ENCODE measurements around the gene AP4S1. TPM values are rescaled to one million over a fixed set of nuclear protein-coding genes. Genes with fewer than 3 reads are reported as not detected.

Gene AP4S1
- total RNA-seq, 1 experiment from 2014 or later = 7.8 TPM

DNA sequence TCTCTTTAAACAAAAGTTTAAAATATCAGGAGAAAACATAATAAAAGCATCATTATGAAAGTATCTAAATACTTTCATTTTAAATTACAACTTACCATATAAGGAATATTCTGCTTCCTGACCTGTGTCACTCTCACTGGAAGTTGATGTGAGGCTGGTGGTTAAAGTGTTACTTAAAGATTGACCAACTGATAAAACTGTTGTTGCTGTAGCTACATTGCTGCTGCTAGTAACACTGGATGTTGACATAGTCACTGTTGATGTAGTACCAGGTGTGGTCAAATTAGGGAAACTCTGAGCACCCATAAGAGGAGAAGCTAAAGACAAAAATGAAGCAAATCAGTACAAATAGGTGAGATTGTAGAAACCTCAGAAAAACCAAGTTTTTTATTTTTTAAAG is 102.2 kb downstream of the AP4S1 start:
- peaks cover 76% of the 10 kb centered on the region for H3K36me3 ChIP-seq (ENCODE audit: insufficient read depth, low read length)
- H3K79me2 ChIP-seq (ENCODE audit: low read length) = peaks cover 60% of the 10 kb centered on the region
- no peak overlapping the region for H2AFZ ChIP-seq (ENCODE audit: low read length)
- peak overlapping the region; percentile 69; the same call in 1 of the 2 replicates for H3K27ac ChIP-seq (ENCODE audit: low read length)
- no peak overlapping the region for H3K4me2 ChIP-seq (ENCODE audit: low read depth, low read length, poor library complexity, severe bottlenecking)
- no peaks in the 10 kb centered on the region for H4K20me1 ChIP-seq (ENCODE audit: insufficient read depth, low read depth, low read length)
- no peaks in the 10 kb centered on the region for H3K9me3 ChIP-seq (ENCODE audit: low read length)
- no peak for DNase-seq
- peaks cover 38% of the 10 kb centered on the region for H3K4me1 ChIP-seq (ENCODE audit: low read length)
- no peak overlapping the region for H3K4me3 ChIP-seq (ENCODE audit: low read length)
- no peaks in the 10 kb centered on the region for H3K27me3 ChIP-seq (ENCODE audit: low read length)
- H3K9ac ChIP-seq (ENCODE audit: low read length) = no peak overlapping the region
- no peaks in the 10 kb centered on the region for H3K9me2 ChIP-seq (replicated peaks; ENCODE audit: insufficient read depth, low read length)

DNA sequence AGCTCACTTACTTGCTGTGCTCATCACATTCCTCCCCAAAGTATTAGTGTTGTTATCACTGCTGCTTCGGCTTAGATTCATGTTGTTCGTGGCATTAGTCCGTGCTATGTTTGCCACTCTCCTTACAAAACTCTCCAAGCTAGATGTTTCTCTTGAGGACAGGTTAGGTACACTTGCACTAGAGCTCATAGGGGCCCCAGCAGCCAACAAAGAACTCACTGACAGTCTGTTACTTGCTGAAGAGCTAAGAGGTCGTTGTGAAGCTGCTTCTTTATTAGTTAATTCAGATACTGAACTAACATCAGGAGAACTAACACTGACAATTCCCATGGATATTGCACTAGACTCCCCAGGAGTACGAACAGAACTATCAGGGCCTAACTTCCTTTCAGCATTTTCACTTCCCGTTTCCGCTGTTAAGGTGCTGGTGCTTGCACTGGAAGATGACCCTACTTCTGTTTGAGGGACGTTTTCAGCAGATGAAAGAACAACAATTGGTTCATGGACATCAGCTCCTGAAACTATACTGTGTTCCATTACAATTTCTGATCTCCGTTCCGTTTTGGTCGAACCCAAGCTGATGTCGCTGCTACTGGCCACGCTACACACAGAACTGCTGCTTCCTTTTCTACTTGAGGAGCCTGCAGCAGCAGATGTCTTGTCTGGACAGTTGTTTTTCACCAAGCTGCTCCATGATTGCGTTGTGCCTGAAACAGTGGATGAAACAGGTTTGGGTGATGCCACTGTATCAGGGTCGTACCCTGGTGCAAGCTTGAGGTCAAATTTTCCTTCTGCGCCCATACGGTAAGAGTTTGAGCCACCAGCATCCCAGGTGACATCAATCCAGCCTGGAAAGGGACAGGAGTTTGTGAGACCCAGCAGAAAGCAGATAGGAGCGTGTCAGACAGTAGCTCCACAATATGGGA is 103.4 kb downstream of the AP4S1 start:
- Histone ChIP-seq H3K36me3 (ENCODE audit: insufficient read depth, low read length) (peaks cover 76% of the 10 kb centered on the region), H3K9ac (ENCODE audit: low read length) (peak overlapping the region; percentile 6; the same call in 1 of the 2 replicates), H2AFZ (ENCODE audit: low read length) (no peak overlapping the region), H3K27ac (ENCODE audit: low read length) (peak overlapping the region; percentile 69), H3K4me3 (ENCODE audit: low read length) (no peak overlapping the region), H3K9me2 (replicated peaks; ENCODE audit: insufficient read depth, low read length) (no peaks in the 10 kb centered on the region), H3K79me2 (ENCODE audit: low read length) (peaks cover 63% of the 10 kb centered on the region), H3K4me1 (ENCODE audit: low read length) (peaks cover 38% of the 10 kb centered on the region), H4K20me1 (ENCODE audit: insufficient read depth, low read depth, low read length) (no peaks in the 10 kb centered on the region), H3K9me3 (ENCODE audit: low read length) (no peaks in the 10 kb centered on the region), H3K27me3 (ENCODE audit: low read length) (no peaks in the 10 kb centered on the region), H3K4me2 (ENCODE audit: low read depth, low read length, poor library complexity, severe bottlenecking) (peak overlapping the region; percentile 37)
- DNase-seq = peak; percentile 89

DNA sequence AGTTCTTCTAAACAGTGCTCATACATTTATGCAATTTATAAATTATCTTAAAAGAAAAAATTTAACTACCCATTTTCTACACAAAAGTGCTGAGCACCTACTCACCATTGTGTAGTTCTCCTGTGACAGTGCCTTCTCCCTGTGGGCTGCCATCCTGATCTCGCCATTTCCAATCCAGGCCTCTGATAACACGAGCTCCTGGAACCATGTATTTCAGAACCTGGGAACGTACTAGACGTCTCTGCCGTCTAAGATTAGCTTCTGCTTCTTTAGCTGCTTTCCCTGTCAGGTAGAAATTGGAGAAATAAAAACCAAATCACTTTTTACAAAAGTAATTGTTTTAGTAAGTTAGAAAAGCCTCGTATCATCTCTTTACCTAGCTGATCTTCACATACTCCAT is 107.7 kb downstream of the AP4S1 start:
- Histone ChIP-seq H2AFZ (ENCODE audit: low read length) (no peak overlapping the region), H3K4me2 (ENCODE audit: low read depth, low read length, poor library complexity, severe bottlenecking) (no peak overlapping the region), H3K27me3 (ENCODE audit: low read length) (no peaks in the 10 kb centered on the region), H3K4me3 (ENCODE audit: low read length) (no peak overlapping the region), H3K36me3 (ENCODE audit: insufficient read depth, low read length) (peaks cover 76% of the 10 kb centered on the region), H3K9me3 (ENCODE audit: low read length) (no peaks in the 10 kb centered on the region), H3K79me2 (ENCODE audit: low read length) (peaks cover 53% of the 10 kb centered on the region), H3K9me2 (replicated peaks; ENCODE audit: insufficient read depth, low read length) (no peaks in the 10 kb centered on the region), H3K9ac (ENCODE audit: low read length) (no peak overlapping the region), H3K4me1 (ENCODE audit: low read length) (peaks cover 37% of the 10 kb centered on the region), H4K20me1 (ENCODE audit: insufficient read depth, low read depth, low read length) (no peaks in the 10 kb centered on the region), H3K27ac (ENCODE audit: low read length) (no peak overlapping the region)
- no peak for DNase-seq

DNA sequence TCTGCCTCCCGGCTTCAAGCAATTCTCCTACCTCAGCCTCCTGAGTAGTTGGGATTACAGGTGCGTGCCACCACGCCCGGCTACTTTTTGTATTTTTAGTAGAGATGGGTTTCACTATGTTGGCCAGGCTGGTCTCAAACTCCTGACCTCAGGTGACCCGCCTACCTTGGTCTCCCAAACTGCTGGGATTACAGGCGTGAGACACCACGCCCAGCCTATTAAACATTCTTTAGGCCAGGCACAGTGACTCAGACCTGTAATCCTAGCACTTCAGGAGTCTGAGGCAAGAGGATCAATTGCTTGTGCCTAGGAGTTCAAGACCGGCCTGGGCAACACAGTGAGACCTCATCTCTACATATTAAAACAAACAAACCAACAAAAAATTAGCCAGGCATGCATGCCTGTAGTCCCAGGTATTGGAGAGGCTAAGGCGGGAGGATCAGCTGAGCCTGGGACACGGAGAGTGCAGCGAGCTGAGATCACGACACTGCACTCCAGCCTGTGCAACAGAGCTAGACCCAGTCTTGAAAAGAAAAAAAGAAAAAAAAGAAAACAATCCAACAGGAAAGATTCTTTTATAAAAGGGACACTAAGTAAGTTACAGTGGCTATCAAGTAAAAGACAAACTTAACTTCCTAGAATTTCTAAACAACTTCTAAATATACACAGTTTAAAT is 111.9 kb downstream of the AP4S1 start:
- H3K4me3 ChIP-seq (ENCODE audit: low read length) = no peak overlapping the region
- no peaks in the 10 kb centered on the region for H3K4me1 ChIP-seq (ENCODE audit: low read length)
- no peaks in the 10 kb centered on the region for H3K27me3 ChIP-seq (ENCODE audit: low read length)
- no peaks in the 10 kb centered on the region for H3K9me3 ChIP-seq (ENCODE audit: low read length)
- DNase-seq = no peak
- H3K4me2 ChIP-seq (ENCODE audit: low read depth, low read length, poor library complexity, severe bottlenecking) = no peak overlapping the region
- no peaks in the 10 kb centered on the region for H3K9me2 ChIP-seq (replicated peaks; ENCODE audit: insufficient read depth, low read length)
- H3K9ac ChIP-seq (ENCODE audit: low read length) = no peak overlapping the region
- peaks cover 47% of the 10 kb centered on the region for H3K79me2 ChIP-seq (ENCODE audit: low read length)
- no peaks in the 10 kb centered on the region for H4K20me1 ChIP-seq (ENCODE audit: insufficient read depth, low read depth, low read length)
- H3K27ac ChIP-seq (ENCODE audit: low read length) = no peak overlapping the region
- no peak overlapping the region for H2AFZ ChIP-seq (ENCODE audit: low read length)
- H3K36me3 ChIP-seq (ENCODE audit: insufficient read depth, low read length) = peaks cover 77% of the 10 kb centered on the region

DNA sequence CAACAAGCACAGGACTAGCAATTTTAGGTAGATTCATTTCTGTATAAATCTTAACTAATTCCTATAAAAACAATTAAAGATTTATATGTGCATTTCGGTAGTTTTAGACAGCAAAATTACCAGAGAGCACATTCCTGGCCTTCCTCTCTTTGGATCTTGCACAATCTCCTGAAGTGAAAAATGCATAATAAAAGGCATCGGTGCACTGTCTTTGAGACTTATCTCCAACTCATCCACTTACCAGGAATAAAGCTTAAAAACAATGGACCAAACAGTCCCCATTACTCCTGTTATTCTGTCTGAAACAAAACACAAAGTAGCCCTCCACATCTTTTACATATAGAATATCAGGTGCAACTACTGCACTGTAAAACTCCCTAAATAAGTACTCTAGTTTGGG is 112.9 kb downstream of the AP4S1 start:
- Histone ChIP-seq H3K4me2 (ENCODE audit: low read depth, low read length, poor library complexity, severe bottlenecking) (no peak overlapping the region), H3K9ac (ENCODE audit: low read length) (no peak overlapping the region), H3K4me3 (ENCODE audit: low read length) (no peak overlapping the region), H3K36me3 (ENCODE audit: insufficient read depth, low read length) (peaks cover 72% of the 10 kb centered on the region), H3K27ac (ENCODE audit: low read length) (no peak overlapping the region), H3K4me1 (ENCODE audit: low read length) (no peaks in the 10 kb centered on the region), H3K9me2 (replicated peaks; ENCODE audit: insufficient read depth, low read length) (no peaks in the 10 kb centered on the region), H3K27me3 (ENCODE audit: low read length) (no peaks in the 10 kb centered on the region), H3K9me3 (ENCODE audit: low read length) (no peaks in the 10 kb centered on the region), H2AFZ (ENCODE audit: low read length) (no peak overlapping the region), H3K79me2 (ENCODE audit: low read length) (peaks cover 37% of the 10 kb centered on the region), H4K20me1 (ENCODE audit: insufficient read depth, low read depth, low read length) (no peaks in the 10 kb centered on the region)
- no peak for DNase-seq

DNA sequence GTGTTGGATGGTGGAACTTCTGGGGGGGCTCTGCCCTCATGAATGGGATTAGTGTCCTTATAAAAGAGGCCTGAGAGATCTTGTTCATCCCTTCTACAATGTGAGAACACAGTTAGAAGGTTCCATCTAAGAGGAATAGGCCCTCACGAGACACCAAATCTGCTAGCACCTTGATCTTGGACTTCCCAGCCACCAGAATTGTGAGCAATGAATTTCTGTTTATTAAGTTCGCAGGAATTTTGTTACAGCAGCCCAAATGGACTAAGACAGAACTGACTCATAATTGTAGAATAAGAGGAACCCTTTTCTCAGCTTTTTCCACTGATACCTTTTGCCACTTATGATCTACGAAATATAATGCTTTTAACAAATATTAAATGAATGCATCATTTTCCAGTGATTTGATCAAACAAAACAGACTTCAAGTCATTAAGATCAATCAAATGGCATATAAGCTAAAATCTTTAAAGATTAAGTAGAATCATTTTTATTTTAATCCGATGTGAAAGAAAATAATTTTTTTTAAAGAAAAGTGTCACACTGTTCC is 113.9 kb downstream of the AP4S1 start:
- no peak overlapping the region for H3K9ac ChIP-seq (ENCODE audit: low read length)
- H3K27ac ChIP-seq (ENCODE audit: low read length) = no peak overlapping the region
- peaks cover 38% of the 10 kb centered on the region for H3K79me2 ChIP-seq (ENCODE audit: low read length)
- no peaks in the 10 kb centered on the region for H3K9me2 ChIP-seq (replicated peaks; ENCODE audit: insufficient read depth, low read length)
- H3K4me1 ChIP-seq (ENCODE audit: low read length) = no peaks in the 10 kb centered on the region
- DNase-seq = no peak
- H3K27me3 ChIP-seq (ENCODE audit: low read length) = no peaks in the 10 kb centered on the region
- no peak overlapping the region for H3K4me3 ChIP-seq (ENCODE audit: low read length)
- no peak overlapping the region for H2AFZ ChIP-seq (ENCODE audit: low read length)
- H3K36me3 ChIP-seq (ENCODE audit: insufficient read depth, low read length) = peaks cover 72% of the 10 kb centered on the region
- no peaks in the 10 kb centered on the region for H3K9me3 ChIP-seq (ENCODE audit: low read length)
- no peak overlapping the region for H3K4me2 ChIP-seq (ENCODE audit: low read depth, low read length, poor library complexity, severe bottlenecking)
- no peaks in the 10 kb centered on the region for H4K20me1 ChIP-seq (ENCODE audit: insufficient read depth, low read depth, low read length)

DNA sequence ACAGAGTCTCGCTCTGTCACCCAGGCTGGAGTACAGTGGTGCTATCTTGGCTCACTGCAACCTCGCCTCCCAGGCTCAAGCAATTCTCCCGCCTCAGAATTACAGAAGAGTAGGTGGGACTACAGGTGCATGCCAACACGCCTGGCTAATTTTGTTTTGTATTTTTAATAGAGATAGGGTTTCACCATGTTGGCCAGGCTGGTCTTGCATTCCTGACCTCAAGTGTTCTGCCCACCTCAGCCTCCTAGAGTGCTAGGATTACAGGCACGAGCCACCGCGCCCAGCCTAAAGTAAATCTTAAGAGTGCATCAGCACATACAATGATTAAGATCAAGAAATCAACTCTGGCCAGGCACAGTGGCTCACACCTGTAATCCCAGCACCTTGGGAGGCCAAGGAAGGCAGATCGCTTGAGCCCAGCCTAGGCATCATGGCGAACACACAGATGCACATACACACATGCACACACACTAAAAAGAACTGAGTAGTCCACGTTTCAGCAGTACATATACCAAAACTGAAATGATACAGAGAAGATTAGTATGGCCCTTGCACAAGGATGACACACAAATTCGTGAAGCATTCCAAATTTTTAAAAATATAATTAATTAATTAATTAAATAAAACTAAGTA is 117.1 kb downstream of the AP4S1 start:
- no peaks in the 10 kb centered on the region for H4K20me1 ChIP-seq (ENCODE audit: insufficient read depth, low read depth, low read length)
- H3K4me1 ChIP-seq (ENCODE audit: low read length) = no peaks in the 10 kb centered on the region
- H3K4me2 ChIP-seq (ENCODE audit: low read depth, low read length, poor library complexity, severe bottlenecking) = no peak overlapping the region
- H2AFZ ChIP-seq (ENCODE audit: low read length) = no peak overlapping the region
- H3K27ac ChIP-seq (ENCODE audit: low read length) = no peak overlapping the region
- H3K79me2 ChIP-seq (ENCODE audit: low read length) = peaks cover 45% of the 10 kb centered on the region
- no peaks in the 10 kb centered on the region for H3K9me2 ChIP-seq (replicated peaks; ENCODE audit: insufficient read depth, low read length)
- no peak for DNase-seq
- H3K9ac ChIP-seq (ENCODE audit: low read length) = no peak overlapping the region
- H3K36me3 ChIP-seq (ENCODE audit: insufficient read depth, low read length) = peaks cover 80% of the 10 kb centered on the region
- H3K9me3 ChIP-seq (ENCODE audit: low read length) = no peaks in the 10 kb centered on the region
- no peaks in the 10 kb centered on the region for H3K27me3 ChIP-seq (ENCODE audit: low read length)
- no peak overlapping the region for H3K4me3 ChIP-seq (ENCODE audit: low read length)

Data from Karpas-422 (cell line).